ENCODE results near the gene FAM131C.
A peak's percentile ranks its signal among the peaks of the same experiment; 100 is the strongest.

Gene FAM131C

GRCh38 chr1:16015960-16016901 is 57.2 kb downstream of the FAM131C start:
- no peak for DNase-seq (ENCODE audit: low read depth in 2 of 2)

- DNase-seq (ENCODE audit: low read depth in 2 of 2) = no peak
These were observed 58.0 kb downstream of the FAM131C start for GRCh38 chr1:16015491-16015890.

- no peak for DNase-seq (ENCODE audit: low read depth in 2 of 2)
These were observed 58.7 kb downstream of the FAM131C start for GRCh38 chr1:16014509-16015482.

GRCh38 chr1:16013908-16014258 is 59.6 kb downstream of the FAM131C start:
- DNase-seq (ENCODE audit: low read depth in 2 of 2) = no peak

GRCh38 chr1:16013220-16013907 is 60.1 kb downstream of the FAM131C start:
- peak; percentile 17 to 30 for DNase-seq (ENCODE audit: low read depth in 2 of 2)

GRCh38 chr1:16012590-16013219 is 60.7 kb downstream of the FAM131C start:
- peak in 1 of 2 donors; percentile 27 for DNase-seq (ENCODE audit: low read depth in 2 of 2)

- no peak for DNase-seq (ENCODE audit: low read depth in 2 of 2)
These were observed 61.4 kb downstream of the FAM131C start for GRCh38 chr1:16011936-16012589.

GRCh38 chr1:16010837-16011236 is 62.6 kb downstream of the FAM131C start:
- no peak for DNase-seq (ENCODE audit: low read depth in 2 of 2)

GRCh38 chr1:16009678-16010077 is 63.8 kb downstream of the FAM131C start:
- DNase-seq (ENCODE audit: low read depth in 2 of 2) = no peak

GRCh38 chr1:16009030-16009460 is 64.4 kb downstream of the FAM131C start:
- DNase-seq (ENCODE audit: low read depth in 2 of 2) = peak; percentile 50 to 67
